BJ (cell line): Measurements from ENCODE around the gene HOXB8. TPM values are rescaled to one million over a fixed set of nuclear protein-coding genes. Genes with fewer than 3 reads are reported as not detected.

Experiments
- CTCF ChIA-PET: fragments of 350-600 bp; formaldehyde crosslinking; extraction: SDS; loops from one replicate; lab custom pipeline; 2021; ENCODE audit warnings: antibody characterized with exemption, inconsistent platforms; lab: Yijun Ruan, JAX
- POLR2A ChIA-PET: fragments of 300-600 bp; sonication (Branson Sonifier 250); formaldehyde crosslinking; extraction: SDS; loops from one replicate; lab custom pipeline; 2021; ENCODE audit warnings: antibody characterized with exemption; lab: Charles Lee
- DNase-seq: peaks from one replicate; pipeline ENCODE4 v3.0.0-alpha.2; 2011; ENCODE audit warnings: low read depth
- H3K27me3 ChIP-seq: 2 replicates; pipeline ENCODE4 v1.6.0; 2011; ENCODE audit warnings: low read length; ENCODE audit not compliant: control insufficient read depth, insufficient read depth
- H3K36me3 ChIP-seq: 2 replicates; pipeline ENCODE4 v1.5.1; 2011; ENCODE audit warnings: low read length; ENCODE audit not compliant: control insufficient read depth, insufficient read depth
- H3K4me3 ChIP-seq: 2 replicates; pipeline ENCODE4 v1.5.1; 2011; ENCODE audit warnings: low read depth, mild to moderate bottlenecking, control low read depth, low read length
- CTCF ChIP-seq: IDR thresholded peaks from 2 replicates; pipeline ENCODE4 v1.5.1; 2011; ENCODE audit warnings: low read depth, mild to moderate bottlenecking, control low read depth, inconsistent platforms, low read length, moderate library complexity; ENCODE audit not compliant: insufficient read depth
- polyA plus RNA-seq: library from polyadenylated mRNA; depleted of rRNA; stranded (reverse); fragments of >200 nt; gene quantifications from 2 replicates; pipeline ENCODE4 v1.2.3, GENCODE V29; 2011; rRNA removed
- small RNA-seq: library from RNA; depleted of rRNA; stranded (forward); fragments of <200 nt; gene quantifications from one replicate; pipeline ENCODE3, GENCODE V24; 2012; ENCODE audit warnings: low replicate concordance, low read depth; ENCODE audit not compliant: insufficient read length

HOXB8 gene
- polyA plus RNA-seq, 1 experiment: not detected

- POLR2A ChIA-PET: no interaction called here
- H3K27me3 ChIP-seq: peaks cover 59% of the 10 kb centered on the region
- CTCF ChIA-PET: interaction anchor here (1.5 kb wide), 1 partner anchor 71 kb away, joined by 4 read pairs; no protein-coding TSS in a partner anchor
- H3K36me3 ChIP-seq: no peaks in the 10 kb centered on the region
- DNase-seq: no peak
- TF ChIP-seq CTCF: no peak
- H3K4me3 ChIP-seq: no peak overlapping the region
Measured at GRCh38 chr17:48563385-48563838, 51.7 kb downstream of the HOXB8 start.

GRCh38 chr17:48562934-48563333 lies 52.2 kb downstream of the HOXB8 start:
- ChIA-PET POLR2A (no interaction called here), CTCF (interaction anchor here (0.9 kb wide), 1 partner anchor 15 kb away, joined by 3 read pairs; no protein-coding TSS in a partner anchor)
- no peak for DNase-seq
- Histone ChIP-seq H3K27me3 (peaks cover 61% of the 10 kb centered on the region), H3K36me3 (no peaks in the 10 kb centered on the region), H3K4me3 (no peak overlapping the region)
- TF ChIP-seq CTCF: no peak

Small RNA genes within 50 kb of the gene (small RNA-seq; reads per million reads assigned to genes)
- gene MIR196A1: 1.3 reads per million

Other genes starting within 250 kb of the HOXB8 start
- not detected in 2 replicates for gene SKAP1, start 185.1 kb downstream of the HOXB8 start, polyA plus RNA-seq
- gene HOXB1, start 84.3 kb downstream of the HOXB8 start, polyA plus RNA-seq: not detected in 2 replicates
- 1.5 and 1.7 TPM in 2 replicates for gene HOXB2, start 70.2 kb downstream of the HOXB8 start, polyA plus RNA-seq
- gene HOXB4, start 36.9 kb downstream of the HOXB8 start, polyA plus RNA-seq: not detected in 2 replicates
- gene HOXB3, start 25.1 kb downstream of the HOXB8 start, polyA plus RNA-seq: not detected in 2 replicates
- gene HOXB5, start 21.5 kb downstream of the HOXB8 start, polyA plus RNA-seq: not detected in 2 replicates
- not detected in 2 replicates for gene HOXB6, start 10.3 kb downstream of the HOXB8 start, polyA plus RNA-seq
- gene HOXB7, start 4.3 kb downstream of the HOXB8 start, polyA plus RNA-seq: not detected in 2 replicates
- gene HOXB9, start 11.1 kb upstream of the HOXB8 start, polyA plus RNA-seq: not detected in 2 replicates
- not detected in 2 replicates for gene PRAC1, start 107.2 kb upstream of the HOXB8 start, polyA plus RNA-seq
- gene PRAC2, start 107.9 kb upstream of the HOXB8 start, polyA plus RNA-seq: 0.63 and 0.98 TPM in 2 replicates
- 0.70 and 0.81 TPM in 2 replicates for gene HOXB13, start 113.5 kb upstream of the HOXB8 start, polyA plus RNA-seq
- 0.02 TPM in 1 of 2 replicates, not detected in the other for gene TTLL6, start 201.9 kb upstream of the HOXB8 start, polyA plus RNA-seq
- gene CALCOCO2, start 215.7 kb upstream of the HOXB8 start, polyA plus RNA-seq: 108 and 137 TPM in 2 replicates